A549 (cell line): ENCODE results near the gene FAM219B. TPM values are rescaled to one million over a fixed set of nuclear protein-coding genes. Genes with fewer than 3 reads are reported as not detected.
A peak's percentile ranks its signal among the peaks of the same experiment; 100 is the strongest.

Experiments
- ATAC-seq, 2 experiments: fragments of 200-7000 bp in 1 of 2; fragments of >200 bp in 1 of 2; cut with Nextera tagmentation in 1 of 2; cut with Tn5 transposase in 1 of 2; 3 replicates each; pipeline versions ENCODE4 v1.8.0 to v1.9.1; 2018 to 2020; ENCODE audit warnings: mild to moderate bottlenecking in 1 of 2, moderate library complexity in 1 of 2
- CTCF ChIA-PET: fragments of 300-600 bp; sonication (Branson Sonifier 250); formaldehyde crosslinking; extraction: SDS; loops from one replicate; lab custom pipeline; 2021; ENCODE audit warnings: antibody characterized with exemption, inconsistent platforms; lab: Yijun Ruan, JAX
- POLR2A ChIA-PET: fragments of 350-600 bp; formaldehyde crosslinking; extraction: SDS; loops from one replicate; lab custom pipeline; 2021; ENCODE audit warnings: antibody characterized with exemption, inconsistent platforms; lab: Yijun Ruan, JAX
- DNase-seq, 2 experiments: peaks; one replicate each; pipeline versions ENCODE4 v3.0.0 to v3.0.0-alpha.2; 2011 to 2016; ENCODE audit warnings: low read depth in 1 of 2, low spot score in 1 of 2
- FAIRE-seq: peaks from 2 replicates; lab custom pipeline; 2011; peaks lifted over from hg19 to GRCh38; lab: Jason Lieb, UNC
- H3K27ac ChIP-seq, 2 experiments: fragments of >200 bp; sonication (Bioruptor Twin); formaldehyde crosslinking; 3 replicates each; pipeline ENCODE4 v1.5.1; 2016 to 2017
- H3K4me1 ChIP-seq: fragments of >200 bp; sonication (Bioruptor Twin); formaldehyde crosslinking; 3 replicates; pipeline ENCODE4 v1.6.1; 2016
- H3K4me2 ChIP-seq: fragments of >200 bp; sonication (Bioruptor Twin); formaldehyde crosslinking; 3 replicates; pipeline ENCODE4 v1.6.1; 2016
- H3K4me3 ChIP-seq: fragments of >200 bp; sonication (Bioruptor Twin); formaldehyde crosslinking; 3 replicates; pipeline ENCODE4 v1.5.1; 2016
- H3K9me3 ChIP-seq: fragments of >200 bp; sonication (Bioruptor Twin); formaldehyde crosslinking; 3 replicates; pipeline ENCODE4 v1.6.1; 2016
- BHLHE40 ChIP-seq: IDR thresholded peaks from 2 replicates; pipeline ENCODE4 v1.6.1; 2012; ENCODE audit warnings: low read depth, low read length, inconsistent platforms
- CEBPB ChIP-seq, 2 experiments: fragments of >200 bp in 1 of 2; sonication (Bioruptor Twin) in 1 of 2; formaldehyde crosslinking in 1 of 2; IDR thresholded peaks; 2 replicates each; pipeline ENCODE4 v1.6.1; 2012 to 2016
- CHD2 ChIP-seq: fragments of 150-350 bp; IDR thresholded peaks from 2 replicates; pipeline ENCODE4 v1.6.1; 2014; ENCODE audit warnings: low read length; ENCODE audit not compliant: partially characterized antibody
- CTCF ChIP-seq: fragments of >200 bp; sonication (Bioruptor Twin); formaldehyde crosslinking; IDR thresholded peaks from 3 replicates; pipeline ENCODE4 v1.5.1; 2016
- FOSB ChIP-seq: fragments of 250-450 bp; sonication (Bioruptor Pico); IDR thresholded peaks from 2 replicates; pipeline ENCODE4 v1.5.0; 2020; ENCODE audit warnings: mild to moderate bottlenecking, moderate library complexity
- HDAC2 ChIP-seq: fragments of 200-600 bp; sonication (generic); IDR thresholded peaks from 2 replicates; pipeline ENCODE4 v1.6.1; 2016
- HMGXB4 ChIP-seq: fragments of 250-450 bp; sonication (Bioruptor Pico); IDR thresholded peaks from 2 replicates; pipeline ENCODE4 v1.5.0; 2021; ENCODE audit warnings: mild to moderate bottlenecking, moderate library complexity, borderline replicate concordance
- JUN ChIP-seq, 2 experiments: fragments of >200 bp; sonication (Bioruptor Twin); formaldehyde crosslinking; IDR thresholded peaks; 2 replicates in 1 of 2; 3 replicates in 1 of 2; pipeline ENCODE4 v1.6.1; 2016 to 2017
- KDM1A ChIP-seq: fragments of 200-600 bp; sonication (generic); IDR thresholded peaks from 2 replicates; pipeline ENCODE4 v1.6.1; 2016; ENCODE audit warnings: low read depth, mild to moderate bottlenecking
- NPAS2 ChIP-seq: fragments of 250-450 bp; sonication (Bioruptor Pico); IDR thresholded peaks from 2 replicates; pipeline ENCODE4 v1.8.0; 2022; ENCODE audit warnings: mild to moderate bottlenecking, moderate library complexity, borderline replicate concordance
- PHF8 ChIP-seq: fragments of 200-600 bp; sonication (generic); IDR thresholded peaks from 2 replicates; pipeline ENCODE4 v1.6.1; 2016; ENCODE audit warnings: low read depth, mild to moderate bottlenecking, antibody characterized with exemption, moderate library complexity, borderline replicate concordance
- POLR2AphosphoS2 ChIP-seq: conservative IDR thresholded peaks from 2 replicates; pipeline ENCODE4 v1.6.1; 2012; ENCODE audit warnings: low read length, improper control_type of control experiment, inconsistent platforms
- RARB ChIP-seq: fragments of 250-450 bp; sonication (Bioruptor Pico); IDR thresholded peaks from 2 replicates; pipeline ENCODE4 v1.8.0; 2021; ENCODE audit warnings: mild to moderate bottlenecking, moderate library complexity
- WGBS: methylation state at CpG from one replicate; pipeline ENCODE4 v1.1.6; 2017; ENCODE audit errors: missing lambda C conversion rate; 5-methylcytosine and 5-hydroxymethylcytosine counted together
- polyA plus RNA-seq, 4 experiments: library from polyadenylated mRNA; depleted of rRNA in 3 of 4; stranded (reverse); fragments of >200 nt; fragmentation: RNase III in 1 of 4; extraction: RNeasy Plus Mini Kit Qiagen cat#74134 plus additional on column Dnase treatment in 1 of 4; gene quantifications; 2 replicates in 3 of 4; 3 replicates in 1 of 4; pipeline ENCODE4 v1.2.3, GENCODE V29; 2011 to 2017

The FAM219B gene
- polyA plus RNA-seq, 2 of the 4 experiments (the other 2 are of a cell fraction): 36.9 to 46.2 TPM

- DNase-seq (no peak), FAIRE-seq (no peak), ATAC-seq (peak in 1 of 2 experiments; percentile 44; a peak in 2 of 6 replicates)
- peaks cover 5% of the 10 kb centered on the region; the same call in 1 of the 3 replicates for H3K4me1 ChIP-seq
- no peak overlapping the region for H3K4me2 ChIP-seq
- H3K9me3 ChIP-seq: no peaks in the 10 kb centered on the region
- no peak for TF ChIP-seq NPAS2
- ChIA-PET CTCF (interaction anchor here (2.1 to 2.7 kb wide), 3 partner anchors 15 to 45 kb away, joined by 7 to 10 read pairs (median 9); partner anchors contain the start of gene ULK3), POLR2A (no interaction called here)
- no peak overlapping the region for H3K27ac ChIP-seq
- H3K4me3 ChIP-seq: no peak overlapping the region
- WGBS: 82% methylated on average over 5 of the region's 5 CpGs
These were observed 49.5 kb downstream of the FAM219B start for GRCh38 chr15:74857082-74857655.

GRCh38 chr15:74856537-74856936, 50.1 kb downstream of the FAM219B start:
- POLR2A ChIA-PET: no interaction called here
- ATAC-seq (no peak), FAIRE-seq (no peak), DNase-seq (no peak)
- no peak overlapping the region for H3K4me2 ChIP-seq
- 95% methylated on average over 1 of the region's 1 CpG for WGBS
- H3K9me3 ChIP-seq: no peaks in the 10 kb centered on the region
- no peak overlapping the region for H3K27ac ChIP-seq
- H3K4me3 ChIP-seq: no peak overlapping the region
- TF ChIP-seq KDM1A (no peak), BHLHE40 (no peak), POLR2AphosphoS2 (no peak), HMGXB4 (CRISPR knock-in tag) (no peak), CEBPB (IDR thresholded peaks at IDR 0.05) (no peak), RARB (no peak), JUN (IDR thresholded peaks at IDR 0.05) (no peak)
- CTCF ChIA-PET: interaction anchor here (2.1 to 2.7 kb wide), 2 partner anchors 14 to 46 kb away, joined by 7 to 10 read pairs; partner anchors contain the start of gene ULK3
- H3K4me1 ChIP-seq: peaks cover 5% of the 10 kb centered on the region; the same call in 1 of the 3 replicates

GRCh38 chr15:74855857-74856256, 50.8 kb downstream of the FAM219B start:
- Histone ChIP-seq H3K9me3 (no peaks in the 10 kb centered on the region), H3K4me2 (no peak overlapping the region), H3K4me1 (peaks cover 5% of the 10 kb centered on the region; the same call in 1 of the 3 replicates), H3K27ac (no peak overlapping the region), H3K4me3 (no peak overlapping the region)
- ATAC-seq (peak in 1 of 2 experiments; percentile 39; a peak in 2 of 6 replicates), FAIRE-seq (no peak), DNase-seq (no peak)
- ChIA-PET POLR2A (no interaction called here), CTCF (interaction anchor here (0.5 to 2.7 kb wide), 3 partner anchors 14 to 46 kb away, joined by 4 to 10 read pairs (median 7); partner anchors contain the start of gene ULK3)
- TF ChIP-seq CTCF (no peak), PHF8 (no peak), FOSB (CRISPR knock-in tag) (no peak), CHD2 (no peak), HDAC2 (no peak), HMGXB4 (CRISPR knock-in tag) (no peak)
- WGBS: 95% methylated on average over 2 of the region's 2 CpGs
